TTC549 (cell line): Measurements from ENCODE around the gene BMP5.

Source experiments
- FAIRE-seq: peaks from 2 replicates; lab custom pipeline; 2012; peaks lifted over from hg19 to GRCh38; lab: Jason Lieb, UNC

The BMP5 gene

DNA sequence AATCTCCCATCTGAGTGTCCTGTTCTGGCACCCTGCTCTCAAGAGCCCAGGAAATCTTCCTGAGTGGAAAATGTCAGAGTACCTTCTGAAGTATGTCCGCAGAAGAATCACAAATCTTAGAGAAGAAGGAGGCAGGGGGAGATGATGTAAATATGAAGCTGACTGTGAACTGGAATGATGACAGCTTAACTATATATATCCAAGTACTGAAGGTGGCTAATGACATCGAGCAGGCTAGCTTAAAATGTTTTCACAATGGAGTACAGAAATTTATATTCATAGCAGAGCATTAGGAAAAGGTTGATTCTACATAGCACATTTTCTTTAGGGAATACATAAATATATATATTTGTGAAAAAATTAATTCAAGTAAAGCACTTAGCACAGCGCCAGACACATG, 64.3 kb downstream of the BMP5 start:
- no peak for FAIRE-seq

DNA sequence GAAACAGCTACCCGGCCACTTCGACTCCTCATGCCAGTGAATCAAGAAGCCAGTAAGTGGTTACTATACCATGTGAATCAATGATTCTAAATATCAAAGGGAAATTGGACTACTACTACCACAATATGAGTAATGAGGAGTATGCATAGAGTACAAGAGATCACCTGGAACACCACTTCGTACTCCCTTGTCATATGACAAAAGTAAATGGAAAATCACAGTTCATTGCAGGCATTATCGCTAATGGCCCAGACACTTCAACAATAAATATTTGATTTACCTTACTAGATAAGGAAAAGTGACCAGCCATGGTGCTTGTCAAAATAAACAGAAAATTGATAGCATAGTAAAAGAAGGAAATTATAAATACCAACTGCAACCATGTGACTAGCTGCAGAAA, 73.1 kb downstream of the BMP5 start:
- FAIRE-seq: no peak

- no peak for FAIRE-seq
Observed at GRCh38 chr6:55798571-55798970, 76.8 kb downstream of the BMP5 start.

GRCh38 chr6:55794136-55794812, 81.1 kb downstream of the BMP5 start:
- no peak for FAIRE-seq

DNA sequence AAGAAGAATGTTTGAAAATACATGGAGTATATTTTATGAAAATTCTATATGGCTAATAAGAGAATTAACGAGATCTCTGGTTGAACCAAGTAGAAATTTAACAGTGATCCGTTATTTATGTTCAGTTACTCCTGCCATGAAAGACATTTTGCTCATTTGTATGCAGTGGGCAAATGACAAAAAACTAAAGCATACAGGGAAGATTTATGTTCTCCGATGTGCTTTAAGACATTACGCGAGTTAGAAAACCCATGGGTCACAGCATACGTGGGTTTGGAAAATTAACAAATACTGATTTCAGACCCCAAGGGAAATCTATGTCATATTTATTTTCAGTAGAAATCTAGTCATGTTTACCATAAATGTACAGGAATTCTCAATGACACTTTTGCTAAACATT, 90.1 kb downstream of the BMP5 start:
- no peak for FAIRE-seq

- no peak for FAIRE-seq
Observed at GRCh38 chr6:55782275-55782674, 93.1 kb downstream of the BMP5 start.

DNA sequence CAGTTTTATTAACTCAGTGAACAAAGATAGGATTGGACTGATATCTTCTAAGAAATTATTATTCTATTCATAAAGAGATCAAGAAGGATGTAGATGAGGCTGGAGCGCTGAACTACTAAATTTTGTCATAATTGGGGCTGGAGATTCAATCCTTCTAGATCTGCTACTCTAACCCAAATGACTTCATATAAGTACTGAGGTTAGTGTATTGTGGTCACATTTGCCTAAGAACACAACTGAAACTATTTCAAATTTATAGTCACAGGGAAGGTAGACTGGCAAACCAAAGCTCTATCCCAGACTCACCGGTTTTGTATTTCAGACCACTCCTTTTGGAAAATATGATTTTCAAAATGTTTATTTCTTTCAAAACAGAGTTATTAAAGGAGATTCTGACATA, 96.7 kb downstream of the BMP5 start:
- no peak for FAIRE-seq

- no peak for FAIRE-seq
Observed at GRCh38 chr6:55777469-55777868, 97.9 kb downstream of the BMP5 start.

GRCh38 chr6:55776113-55776512, 99.3 kb downstream of the BMP5 start:
- FAIRE-seq: no peak

DNA sequence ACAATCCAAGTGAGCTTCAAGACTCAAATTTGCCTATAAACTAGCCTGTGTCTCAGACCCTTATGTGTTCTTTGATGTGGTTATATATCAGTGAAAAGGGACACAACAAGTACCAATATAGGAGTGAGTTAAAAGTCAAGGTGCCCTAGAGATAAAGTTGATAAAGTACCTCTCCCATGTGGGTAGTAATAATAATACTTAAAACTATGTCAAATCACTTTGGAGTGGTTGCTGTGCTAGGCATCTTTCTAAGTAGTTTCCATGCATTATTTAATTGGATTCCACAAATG, 100.4 kb downstream of the BMP5 start:
- no peak for FAIRE-seq

DNA sequence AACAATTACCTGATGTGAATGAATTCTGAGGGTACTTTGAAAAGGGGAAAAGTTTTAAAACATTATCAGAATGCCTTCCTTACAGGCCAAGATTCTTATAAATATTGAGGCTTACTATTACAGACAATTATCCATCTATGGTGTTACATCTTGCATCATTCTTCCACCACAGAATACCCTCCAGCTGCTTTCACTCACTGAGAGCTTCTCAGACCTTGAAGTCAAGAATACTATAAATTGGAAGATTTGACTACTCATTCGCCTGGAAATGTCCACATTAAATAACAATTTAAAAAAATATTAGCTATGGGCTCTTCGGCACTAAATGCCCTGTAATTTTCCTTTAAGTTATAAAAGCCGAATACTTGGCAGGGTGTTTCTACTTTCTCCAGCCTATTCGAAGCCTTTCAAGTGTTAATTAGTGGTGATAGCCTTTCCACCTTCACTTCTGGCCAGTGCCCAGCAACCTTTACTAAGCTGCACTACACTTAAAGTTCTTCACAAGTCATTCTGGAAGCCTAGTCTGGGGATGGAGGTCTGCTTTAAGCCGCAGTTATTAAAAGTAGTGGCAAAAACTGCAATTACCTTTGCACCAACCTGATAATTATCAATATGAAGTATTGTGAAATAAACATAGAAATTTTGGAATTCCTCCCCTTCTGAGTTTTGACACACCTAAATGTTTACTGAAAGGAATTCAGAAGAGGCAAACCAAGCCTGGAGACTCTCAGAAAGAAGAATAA, 100.9 kb downstream of the BMP5 start:
- no peak for FAIRE-seq

- FAIRE-seq: no peak
Observed at GRCh38 chr6:55773620-55774216, 101.7 kb downstream of the BMP5 start.

GRCh38 chr6:55772730-55773129, 102.7 kb downstream of the BMP5 start:
- no peak for FAIRE-seq

DNA sequence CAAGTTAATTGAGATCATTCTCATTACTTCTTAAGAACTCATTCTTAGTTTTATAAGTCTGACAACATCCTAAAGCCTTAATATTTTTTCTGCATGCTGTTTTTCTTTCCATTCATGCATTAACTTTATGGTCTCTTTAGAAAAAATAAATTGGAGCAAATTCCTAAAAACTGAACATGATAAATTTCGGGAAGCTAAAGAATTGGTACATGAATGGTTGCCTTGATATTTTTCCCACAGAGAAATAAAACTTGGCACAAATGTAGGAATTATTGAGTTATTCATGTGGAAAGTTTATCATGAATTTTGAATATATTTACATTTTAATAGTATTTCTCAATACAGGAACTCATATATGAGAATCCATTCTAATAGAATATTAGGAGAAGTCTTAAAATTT, 115.9 kb downstream of the BMP5 start:
- FAIRE-seq: no peak

- no peak for FAIRE-seq
Observed at GRCh38 chr6:55758156-55758937, 117.0 kb downstream of the BMP5 start.

GRCh38 chr6:55756531-55757031, 118.8 kb downstream of the BMP5 start:
- FAIRE-seq: no peak

DNA sequence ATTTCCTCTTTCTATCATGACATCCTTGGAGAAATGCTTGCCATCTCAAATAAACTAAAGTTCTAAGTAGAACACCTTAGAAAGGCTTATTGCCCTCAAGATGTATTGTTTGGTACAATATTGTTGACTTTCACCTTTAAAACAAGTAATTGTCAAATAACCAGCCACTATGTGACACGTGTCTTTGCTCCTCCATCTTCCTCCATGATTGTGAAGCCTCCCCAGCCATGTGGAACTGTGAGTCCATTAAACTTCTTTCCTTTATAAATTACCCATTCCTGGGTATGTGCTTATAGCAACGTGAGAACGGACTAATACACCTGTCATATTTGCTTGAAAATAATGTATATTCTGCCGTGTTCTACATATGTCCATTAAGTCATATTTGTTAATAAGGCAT, 126.5 kb downstream of the BMP5 start:
- FAIRE-seq: no peak

DNA sequence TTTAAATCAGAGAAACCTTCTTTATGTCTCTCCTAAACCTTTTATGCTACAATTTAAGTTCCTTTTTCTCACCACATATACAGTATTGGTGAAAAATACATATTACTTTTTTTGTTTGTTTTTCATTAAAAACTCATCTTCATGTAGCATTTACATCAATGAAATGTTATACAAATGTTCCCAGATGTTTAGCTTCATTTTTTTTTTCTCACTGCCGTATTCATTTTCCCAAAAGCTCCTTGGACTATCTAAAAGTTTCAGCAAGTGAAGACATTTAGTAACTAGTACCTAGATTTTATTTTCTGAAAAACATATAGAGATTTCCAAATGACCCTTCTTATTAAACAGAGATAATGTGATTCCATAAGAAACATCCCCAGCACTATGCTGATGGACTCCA, 128.9 kb downstream of the BMP5 start:
- FAIRE-seq: no peak

- no peak for FAIRE-seq
Observed at GRCh38 chr6:55734256-55734655, 141.1 kb downstream of the BMP5 start.

DNA sequence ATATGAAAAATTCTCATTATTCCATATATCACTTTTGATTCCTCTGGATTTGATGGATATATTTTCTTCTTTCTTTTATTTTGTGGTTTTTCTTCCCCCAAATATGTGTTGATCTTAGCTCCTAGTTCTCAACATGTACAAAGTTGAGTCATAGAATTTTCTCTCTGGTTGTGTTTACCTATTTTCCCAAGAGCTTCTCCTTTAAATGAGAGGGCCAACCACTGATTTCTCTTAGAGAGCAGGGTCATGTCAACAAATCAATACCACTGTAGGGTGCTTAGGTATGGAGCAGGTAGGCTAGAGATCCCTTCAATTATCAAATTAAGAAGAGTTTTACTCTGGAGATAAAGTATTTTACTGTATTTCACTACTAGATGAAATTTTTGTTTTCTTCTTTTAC, 145.7 kb downstream of the BMP5 start:
- FAIRE-seq: no peak

DNA sequence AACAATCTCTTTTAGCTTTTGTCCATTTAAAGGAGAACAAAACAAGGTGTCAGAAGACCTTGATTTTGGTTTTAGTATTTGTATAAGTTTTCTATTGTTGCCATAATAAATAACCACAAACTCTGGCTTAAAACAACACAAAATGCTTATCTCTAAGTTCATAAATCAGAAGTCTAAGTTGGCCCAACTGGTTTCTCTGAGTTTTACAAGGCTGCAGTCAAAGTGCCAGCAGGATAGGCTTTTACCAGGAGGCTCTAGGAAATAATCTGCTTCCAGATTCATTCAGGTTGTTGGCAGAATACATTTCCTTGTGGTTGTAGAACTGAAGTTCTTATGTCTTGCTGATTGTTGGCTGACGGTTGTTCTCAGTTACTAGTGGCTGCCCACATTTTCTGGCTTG, 149.2 kb downstream of the BMP5 start:
- FAIRE-seq: no peak

GRCh38 chr6:55714831-55715230, 160.6 kb downstream of the BMP5 start:
- no peak for FAIRE-seq

- no peak for FAIRE-seq
Observed at GRCh38 chr6:55713436-55713835, 162.0 kb downstream of the BMP5 start.
